ENCODE data around the gene FIBCD1.

FIBCD1 gene, protein sequence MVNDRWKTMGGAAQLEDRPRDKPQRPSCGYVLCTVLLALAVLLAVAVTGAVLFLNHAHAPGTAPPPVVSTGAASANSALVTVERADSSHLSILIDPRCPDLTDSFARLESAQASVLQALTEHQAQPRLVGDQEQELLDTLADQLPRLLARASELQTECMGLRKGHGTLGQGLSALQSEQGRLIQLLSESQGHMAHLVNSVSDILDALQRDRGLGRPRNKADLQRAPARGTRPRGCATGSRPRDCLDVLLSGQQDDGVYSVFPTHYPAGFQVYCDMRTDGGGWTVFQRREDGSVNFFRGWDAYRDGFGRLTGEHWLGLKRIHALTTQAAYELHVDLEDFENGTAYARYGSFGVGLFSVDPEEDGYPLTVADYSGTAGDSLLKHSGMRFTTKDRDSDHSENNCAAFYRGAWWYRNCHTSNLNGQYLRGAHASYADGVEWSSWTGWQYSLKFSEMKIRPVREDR

GRCh38 chr9:130938652-130939404, at the start of gene FIBCD1:
FIBCD1 (minus strand) TSS chr9:130939247; CDS start chr9:130938607, 640 bp downstream.
- DNase-seq: no peak

DNA sequence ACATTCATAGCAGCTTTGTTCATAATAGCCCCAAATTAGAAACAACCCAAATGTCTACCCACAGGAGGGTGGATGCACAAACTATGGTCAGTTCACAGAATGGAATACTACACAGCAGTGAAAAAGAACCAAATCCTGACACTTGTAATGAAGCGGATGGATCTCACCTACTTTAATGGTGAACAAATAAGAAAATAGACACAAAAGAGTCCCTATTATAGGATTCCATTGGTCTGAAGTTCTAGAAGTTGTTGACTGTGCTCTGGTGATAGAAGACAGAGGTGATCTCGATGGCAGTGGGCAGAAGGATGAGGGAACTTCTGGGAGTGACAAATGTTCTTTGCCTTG, 49.3 kb upstream of the FIBCD1 start:
- no peak for DNase-seq

DNA sequence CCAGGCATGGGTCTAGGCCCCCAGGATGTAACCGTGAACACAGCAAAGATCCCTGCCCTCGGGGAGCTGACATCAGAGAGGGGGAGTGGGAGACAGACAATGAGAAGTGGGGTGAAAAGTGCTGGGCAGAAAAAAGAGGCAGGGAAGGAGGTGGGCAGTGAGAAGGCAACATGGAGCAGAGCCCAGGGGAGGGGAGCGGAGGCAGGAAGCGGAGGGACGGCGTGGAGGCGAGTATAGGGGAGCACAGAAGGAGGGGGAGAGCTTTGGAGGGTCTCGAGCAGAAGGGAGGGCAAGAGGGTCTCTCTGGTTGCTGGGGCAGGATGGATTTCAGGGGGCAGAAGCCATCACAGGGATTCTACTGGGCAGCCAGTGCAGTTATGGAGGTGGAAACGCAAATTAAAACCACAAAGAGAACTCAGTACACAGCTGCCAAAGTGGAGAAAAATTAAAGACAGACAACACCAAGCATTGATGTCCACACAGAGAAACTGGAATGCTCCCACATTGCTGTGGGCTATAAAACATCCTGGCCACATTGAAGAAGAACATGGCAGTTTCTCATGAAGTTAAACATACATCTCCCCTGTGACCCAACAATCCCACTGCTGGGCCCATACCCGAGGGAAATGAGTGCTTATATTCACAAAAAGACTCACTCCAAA, 48.8 kb upstream of the FIBCD1 start:
- no peak for DNase-seq

DNA sequence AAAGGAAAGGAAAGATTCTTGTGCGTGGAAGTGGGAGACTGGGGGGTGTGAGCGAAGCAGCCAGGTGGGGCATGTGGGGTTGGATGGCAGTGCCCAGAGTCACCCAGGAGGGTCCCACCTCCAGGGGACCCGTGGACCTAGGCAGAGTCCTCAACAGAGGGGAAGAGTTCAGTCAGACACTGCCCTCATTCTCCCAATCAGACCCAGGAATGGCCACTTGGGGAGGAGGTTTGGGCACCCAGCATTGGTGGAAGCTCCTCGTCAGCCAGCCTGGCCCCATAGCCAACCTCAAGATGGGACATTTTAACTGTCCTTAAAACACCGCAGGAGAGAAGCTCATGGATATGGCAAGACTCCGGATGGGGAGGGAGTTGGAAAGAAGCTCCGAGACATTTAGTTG, 48.0 kb upstream of the FIBCD1 start:
- no peak for DNase-seq

GRCh38 chr9:130986356-130986965, 47.4 kb upstream of the FIBCD1 start:
- no peak for DNase-seq

DNA sequence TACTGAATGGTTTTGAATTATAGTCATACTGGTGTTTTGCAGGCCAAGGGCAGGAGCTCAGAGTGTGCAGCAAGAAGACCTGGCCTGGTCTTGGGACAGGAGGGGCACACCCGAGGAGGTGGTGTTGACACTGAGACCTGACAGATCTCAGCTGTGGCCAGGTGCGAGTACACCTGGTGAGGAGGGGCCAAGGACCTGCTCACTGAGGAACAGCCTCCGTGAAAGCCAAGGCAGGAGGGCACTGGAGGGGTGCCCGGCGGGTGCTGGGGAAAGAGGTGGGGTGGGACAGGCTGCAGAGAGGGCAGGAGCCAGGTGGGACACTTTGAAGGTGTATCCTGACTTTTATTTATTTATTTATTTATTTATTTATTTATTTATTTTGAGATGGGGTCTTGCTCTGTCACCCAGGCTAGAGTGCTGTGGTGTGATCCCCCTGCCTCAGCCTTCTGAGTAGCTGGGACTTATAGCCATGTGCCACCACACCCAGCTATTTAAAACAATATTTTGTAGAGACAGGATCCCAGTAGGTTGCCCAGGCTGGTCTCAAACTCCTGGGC, 46.6 kb upstream of the FIBCD1 start:
- no peak for DNase-seq

DNA sequence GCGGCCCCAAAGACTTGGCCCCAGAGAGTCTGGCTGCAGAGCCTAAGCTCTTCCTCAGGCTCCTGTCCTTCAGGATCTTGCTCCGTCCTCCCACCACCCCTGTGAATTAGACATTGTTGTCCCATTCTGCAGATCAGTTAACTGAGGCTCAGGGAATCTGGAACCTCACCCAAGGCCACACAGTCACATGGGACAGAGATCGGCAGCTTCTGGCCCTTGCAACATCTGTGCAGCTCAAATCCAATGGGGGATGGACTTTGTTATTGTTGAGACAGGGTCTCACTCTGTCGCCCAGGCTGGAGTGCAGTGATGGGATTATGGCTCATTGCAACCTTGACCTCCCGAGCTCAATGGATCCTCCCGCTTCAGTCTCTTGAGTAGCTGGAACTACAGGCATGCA, 46.0 kb upstream of the FIBCD1 start:
- DNase-seq: no peak

DNA sequence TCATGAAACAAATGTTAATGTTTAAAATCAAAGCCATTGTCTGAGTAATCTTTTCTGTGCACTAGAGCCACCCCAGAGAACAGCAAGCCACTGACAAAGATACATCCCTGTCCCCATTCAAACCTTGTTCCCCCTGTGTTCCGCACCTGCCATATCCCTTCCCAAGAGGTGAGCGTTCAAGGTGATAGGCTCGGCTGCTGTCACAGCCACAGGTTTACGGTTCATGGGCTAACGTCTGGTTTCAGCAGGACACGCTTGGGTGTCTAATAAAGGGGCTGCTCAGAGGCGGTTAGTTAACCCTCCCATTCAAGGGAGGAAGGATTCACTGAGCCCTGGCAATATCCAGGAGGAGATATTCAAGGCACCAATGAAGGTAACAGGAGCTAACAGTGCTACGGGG, 45.5 kb upstream of the FIBCD1 start:
- no peak for DNase-seq

DNA sequence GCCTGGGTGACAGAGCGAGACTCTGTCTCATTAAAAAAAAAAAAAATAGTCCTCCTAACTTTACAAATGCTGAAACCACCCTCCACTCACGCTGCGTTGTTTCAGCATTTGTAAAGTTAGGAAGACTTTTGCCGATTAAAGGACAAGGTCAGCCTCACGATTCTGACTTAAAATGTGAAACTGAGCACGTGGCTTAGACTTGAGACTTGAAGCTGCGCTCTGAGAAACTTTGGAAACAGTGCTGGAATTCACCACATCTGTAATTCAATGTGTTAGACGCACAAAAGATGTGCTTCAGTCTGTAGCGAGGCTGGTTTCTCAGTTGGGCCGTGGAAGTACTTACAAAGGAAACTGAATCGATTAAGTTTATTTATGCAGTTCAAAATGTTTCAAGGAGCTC, 44.9 kb upstream of the FIBCD1 start:
- no peak for DNase-seq

GRCh38 chr9:130983359-130983670, 44.3 kb upstream of the FIBCD1 start:
- no peak for DNase-seq

- DNase-seq: no peak
Observed at GRCh38 chr9:130982636-130983358, 43.8 kb upstream of the FIBCD1 start.

DNA sequence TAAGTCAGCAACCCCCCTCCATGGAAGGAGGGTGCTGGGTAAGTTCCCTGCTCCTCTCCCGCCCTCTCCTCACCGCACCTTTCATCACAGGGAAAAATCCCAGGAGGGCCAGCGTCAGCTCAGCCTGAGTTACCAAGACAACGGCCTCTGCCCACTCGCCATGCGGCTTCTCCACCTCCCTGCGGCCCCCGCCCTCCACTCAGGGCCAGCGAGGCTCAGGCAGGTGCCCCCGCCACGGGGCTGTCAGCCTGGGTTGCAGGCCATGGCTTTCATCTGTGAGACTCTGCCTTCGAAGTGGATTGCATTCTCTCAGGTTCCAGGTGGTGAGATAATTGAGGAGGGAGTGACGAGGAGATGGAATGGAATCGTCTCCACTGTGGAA, 42.7 kb upstream of the FIBCD1 start:
- DNase-seq: no peak

- no peak for DNase-seq
Observed at GRCh38 chr9:130981002-130981755, 42.1 kb upstream of the FIBCD1 start.

DNA sequence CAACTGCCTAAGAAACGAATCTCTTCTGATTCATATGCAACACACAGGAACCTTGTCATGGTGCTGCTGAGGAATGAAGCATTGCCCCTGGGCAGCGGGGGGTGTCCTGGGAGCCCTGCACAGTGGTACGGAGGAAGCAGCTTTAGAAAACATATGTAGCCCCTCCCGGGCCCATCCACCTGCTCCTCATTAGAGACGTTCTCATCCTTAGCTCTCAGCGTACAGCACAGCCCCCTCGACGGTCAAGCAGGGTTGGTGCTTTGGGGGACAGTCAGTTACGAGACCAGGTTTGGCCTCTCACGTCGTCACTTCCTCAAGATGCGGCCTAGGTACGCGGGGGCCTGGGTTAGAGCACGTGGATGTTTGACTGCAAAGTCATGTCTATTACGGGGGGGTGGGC, 41.5 kb upstream of the FIBCD1 start:
- DNase-seq: no peak

GRCh38 chr9:130979591-130980385, 40.7 kb upstream of the FIBCD1 start:
- DNase-seq: no peak

DNA sequence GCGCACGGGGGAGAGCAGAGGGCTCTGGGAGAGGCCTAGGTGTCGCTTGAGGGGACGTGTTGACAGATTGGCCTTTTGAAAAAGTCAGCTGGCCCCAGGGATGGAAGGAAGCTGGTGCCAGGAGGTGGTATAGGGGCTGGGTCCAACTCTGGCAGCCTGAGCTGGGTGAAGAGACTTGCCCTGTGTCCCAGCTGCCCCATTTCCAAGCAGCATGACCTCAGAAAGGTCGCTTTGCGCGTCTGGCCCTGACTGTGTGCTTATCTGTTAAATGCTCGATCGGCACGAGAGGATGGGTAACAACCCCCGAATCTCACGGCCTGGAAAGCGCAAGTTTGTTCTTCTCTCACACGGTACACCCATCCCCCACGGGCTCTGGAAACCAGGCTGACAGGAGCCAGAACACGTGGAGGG, 38.8 kb upstream of the FIBCD1 start:
- no peak for DNase-seq

GRCh38 chr9:130975932-130976841, 37.1 kb upstream of the FIBCD1 start:
- DNase-seq: no peak

DNA sequence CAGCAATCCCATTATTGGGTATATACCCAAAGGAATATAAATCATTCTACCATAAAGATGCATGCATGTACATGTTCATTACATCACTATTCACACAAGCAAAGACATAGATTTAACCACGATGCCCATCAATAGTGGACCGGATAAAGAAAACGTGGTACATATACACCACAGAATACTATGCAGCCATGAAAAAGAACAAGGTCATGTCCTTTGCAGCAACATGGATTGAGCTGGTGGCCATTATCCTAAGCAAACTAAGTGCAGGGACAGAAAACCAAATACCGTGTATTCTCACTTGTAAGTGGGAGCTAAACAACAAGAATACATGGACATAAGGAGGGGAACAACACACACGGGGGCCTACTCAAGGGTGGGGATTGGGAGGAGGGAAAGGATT, 36.1 kb upstream of the FIBCD1 start:
- DNase-seq: no peak

DNA sequence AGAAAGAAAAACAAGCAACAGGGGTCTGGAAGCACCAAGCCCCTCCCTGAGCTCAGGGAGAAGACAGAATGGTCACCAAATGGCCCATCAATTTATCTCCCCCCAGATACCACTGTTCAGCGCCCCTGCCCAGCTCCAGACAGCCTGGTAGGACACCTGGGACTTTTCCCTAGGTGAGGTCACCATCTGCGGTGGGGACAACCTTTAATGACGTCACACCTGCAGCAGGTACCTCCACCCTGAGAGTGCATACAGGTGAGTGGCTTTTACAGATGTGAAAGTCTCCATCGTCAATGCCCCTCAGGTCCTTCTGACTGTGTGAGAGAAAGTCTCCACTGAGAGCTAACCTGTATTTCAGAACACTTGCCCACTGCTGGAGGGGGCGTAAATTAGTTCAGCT, 35.6 kb upstream of the FIBCD1 start:
- DNase-seq: no peak

Measured in stimulated activated naive CD4-positive, alpha-beta T cell treated with Interleukin-2 at 50 U/mL for 16 hours (primary cell).